ENCODE measurements around the gene ACOT2.

The ACOT2 gene

GRCh38 chr14:73613419-73613963, 44.5 kb downstream of the ACOT2 start:
- no peak for DNase-seq (ENCODE audit: low read depth)

- no peak for DNase-seq (ENCODE audit: low read depth)
Measured at GRCh38 chr14:73616831-73617230, 47.8 kb downstream of the ACOT2 start.

- DNase-seq (ENCODE audit: low read depth): no peak
Measured at GRCh38 chr14:73619524-73619923, 50.5 kb downstream of the ACOT2 start.

GRCh38 chr14:73620268-73620667, 51.3 kb downstream of the ACOT2 start:
- DNase-seq (ENCODE audit: low read depth): no peak

GRCh38 chr14:73623504-73624054, 54.6 kb downstream of the ACOT2 start:
- no peak for DNase-seq (ENCODE audit: low read depth)

Data from fibroblast of gingiva (primary cell).